ENCODE measurements around the gene PLXNA4.

DNA sequence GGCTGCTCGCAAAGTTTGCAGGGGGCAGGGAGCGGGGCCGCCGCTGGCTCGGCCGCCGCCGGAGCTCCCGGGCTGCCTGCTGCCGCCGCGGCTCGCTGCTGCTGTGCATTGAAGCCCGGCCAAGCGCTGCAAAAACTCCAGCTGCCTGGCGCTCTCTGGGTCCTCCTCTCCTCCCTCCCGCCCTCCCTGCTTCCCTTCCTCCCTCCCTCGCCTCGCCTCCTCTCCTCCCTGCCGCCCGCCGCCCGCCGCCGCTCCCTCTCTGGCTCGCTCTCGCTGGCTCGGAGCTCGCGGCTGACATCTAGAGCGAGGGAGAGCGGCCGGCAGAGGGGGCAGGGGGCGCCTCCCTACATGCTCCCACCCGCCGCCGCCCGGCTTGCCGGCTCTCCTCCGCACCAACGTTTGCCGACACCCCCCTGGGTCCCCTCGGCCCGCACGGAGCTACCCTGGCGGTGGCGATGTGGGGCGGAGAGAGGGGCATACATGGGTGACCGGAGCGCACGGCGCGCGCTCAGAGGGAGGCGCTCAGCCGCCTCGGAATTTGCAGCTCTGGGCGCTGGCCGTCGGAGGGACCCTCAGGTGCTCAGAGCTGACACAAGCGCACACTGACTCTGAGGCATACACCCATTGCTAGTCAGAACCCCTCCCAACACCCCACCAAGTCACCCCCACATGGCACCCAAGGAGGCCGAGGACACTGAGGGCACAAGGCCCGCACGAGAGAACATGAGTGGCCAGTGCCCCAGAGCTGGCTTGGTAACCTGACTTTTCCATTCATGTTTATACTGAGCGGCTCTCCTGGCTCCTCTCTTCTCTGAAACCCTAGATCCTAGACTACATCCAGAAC is 1.2 kb upstream of the PLXNA4 start:
- TF ChIP-seq, protein P1, sequence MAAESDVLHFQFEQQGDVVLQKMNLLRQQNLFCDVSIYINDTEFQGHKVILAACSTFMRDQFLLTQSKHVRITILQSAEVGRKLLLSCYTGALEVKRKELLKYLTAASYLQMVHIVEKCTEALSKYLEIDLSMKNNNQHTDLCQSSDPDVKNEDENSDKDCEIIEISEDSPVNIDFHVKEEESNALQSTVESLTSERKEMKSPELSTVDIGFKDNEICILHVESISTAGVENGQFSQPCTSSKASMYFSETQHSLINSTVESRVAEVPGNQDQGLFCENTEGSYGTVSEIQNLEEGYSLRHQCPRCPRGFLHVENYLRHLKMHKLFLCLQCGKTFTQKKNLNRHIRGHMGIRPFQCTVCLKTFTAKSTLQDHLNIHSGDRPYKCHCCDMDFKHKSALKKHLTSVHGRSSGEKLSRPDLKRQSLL (tag by site-specific recombination; IDR thresholded peaks at IDR 0.05): peak; percentile 63; the same call in 1 of the 2 replicates
- TF ChIP-seq ZNF501 (tag by site-specific recombination; IDR thresholded peaks at IDR 0.05): no peak

All from HEK293 (cell line).